Smooth muscle cell (in vitro differentiated cells): ENCODE measurements around the gene ANTXR1. TPM values are rescaled to one million over a fixed set of nuclear protein-coding genes. Genes with fewer than 3 reads are reported as not detected.

Source experiments
- DNase-seq: peaks from one replicate; lab custom pipeline; 2025; ENCODE audit not compliant: unreplicated experiment; lab: John Stamatoyannopoulos, UW
- H2AFZ ChIP-seq: fragments of 200-600 bp; sonication (generic); 2 replicates; pipeline ENCODE4 v1.6.0; 2016; ENCODE audit warnings: antibody characterized with exemption, low read depth, mild to moderate bottlenecking
- H3F3A ChIP-seq: fragments of 200-600 bp; sonication (generic); 2 replicates; pipeline ENCODE4 v1.6.0; 2017; ENCODE audit warnings: antibody characterized with exemption, low read depth
- H3K27ac ChIP-seq: fragments of 200-600 bp; sonication (generic); 2 replicates; pipeline ENCODE4 v1.5.1; 2016; ENCODE audit warnings: low read depth, mild to moderate bottlenecking
- H3K27me3 ChIP-seq: fragments of 200-600 bp; sonication (generic); 2 replicates; pipeline ENCODE4 v1.6.1; 2016; ENCODE audit warnings: low read depth, mild to moderate bottlenecking
- H3K36me3 ChIP-seq: fragments of 200-600 bp; sonication (generic); 2 replicates; pipeline ENCODE4 v1.5.1; 2016; ENCODE audit warnings: low read depth
- H3K4me1 ChIP-seq: fragments of 200-600 bp; sonication (generic); 2 replicates; pipeline ENCODE4 v1.5.1; 2016; ENCODE audit warnings: low read depth
- H3K4me2 ChIP-seq: fragments of 200-600 bp; sonication (generic); 2 replicates; pipeline ENCODE4 v1.6.0; 2016; ENCODE audit warnings: mild to moderate bottlenecking
- H3K4me3 ChIP-seq: fragments of 200-600 bp; sonication (generic); 2 replicates; pipeline ENCODE4 v1.5.1; 2016; ENCODE audit warnings: mild to moderate bottlenecking
- H3K79me2 ChIP-seq: fragments of 200-600 bp; sonication (generic); 2 replicates; pipeline ENCODE4 v1.6.0; 2016; ENCODE audit warnings: low read depth, mild to moderate bottlenecking
- H3K9ac ChIP-seq: fragments of 200-600 bp; sonication (generic); 2 replicates; pipeline ENCODE4 v1.6.0; 2016; ENCODE audit warnings: low read depth
- H3K9me3 ChIP-seq: fragments of 200-600 bp; sonication (generic); replicated peaks from 2 replicates; pipeline ENCODE4 v1.5.1; 2016; ENCODE audit warnings: low read depth
- H4K20me1 ChIP-seq: fragments of 200-600 bp; sonication (generic); 2 replicates; pipeline ENCODE4 v1.6.0; 2016; ENCODE audit warnings: low read depth
- WGBS: methylation state at CpG from one replicate; pipeline ENCODE4 v1.1.7; 2016; ENCODE audit warnings: low lambda C conversion rate; 5-methylcytosine and 5-hydroxymethylcytosine counted together
- polyA plus RNA-seq: library from polyadenylated mRNA; unstranded; fragments of >200 nt; fragmentation: Nextera tagmentation; extraction: Ambion mirVana; gene quantifications from 2 replicates; pipeline ENCODE4 v1.2.1, GENCODE V29; 2016
- total RNA-seq: library from RNA; depleted of rRNA; stranded (reverse); fragments of >200 nt; gene quantifications from 2 replicates; pipeline ENCODE4 v1.2.3, GENCODE V29; 2014
- TF ChIP-seq, protein P1 (sequence below): fragments of 200-600 bp; sonication (generic); IDR thresholded peaks from 2 replicates; pipeline ENCODE4 v1.5.1; 2017; ENCODE audit warnings: borderline replicate concordance, mild to moderate bottlenecking, antibody characterized with exemption; ENCODE audit not compliant: insufficient read depth, poor library complexity, severe bottlenecking

ANTXR1 gene
- total and polyA plus RNA-seq, 2 experiments from 2014 or later = 292 to 309 TPM

DNA sequence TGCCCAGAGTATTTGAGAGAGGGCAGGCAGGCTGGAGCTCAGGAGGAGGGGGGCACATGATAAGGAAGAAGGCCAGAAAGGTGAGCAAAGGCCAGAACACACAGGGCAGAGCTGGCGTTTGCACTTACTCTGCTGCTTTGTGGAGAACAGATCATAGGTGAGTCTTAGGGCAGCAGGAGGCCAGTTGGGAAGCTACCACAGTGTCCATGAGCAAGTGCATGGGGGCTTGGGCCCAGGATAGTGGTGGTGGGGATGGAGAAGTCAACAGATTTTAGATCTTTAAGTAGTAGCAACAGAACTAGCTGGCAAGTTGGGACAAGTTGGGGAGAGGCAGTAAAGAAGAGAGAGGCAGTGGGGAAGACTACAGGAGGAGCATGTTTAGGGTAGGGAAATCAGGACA is 168.0 kb downstream of the ANTXR1 start:
- Histone ChIP-seq H3F3A (peaks cover 28% of the 10 kb centered on the region), H3K9me3 (no peaks in the 10 kb centered on the region), H3K9ac (no peak overlapping the region), H3K79me2 (peaks cover 10% of the 10 kb centered on the region), H3K4me3 (no peak overlapping the region), H3K36me3 (peaks cover 6% of the 10 kb centered on the region), H4K20me1 (no peaks in the 10 kb centered on the region), H3K4me1 (peaks cover 26% of the 10 kb centered on the region), H2AFZ (no peak overlapping the region), H3K27me3 (no peaks in the 10 kb centered on the region), H3K4me2 (no peak overlapping the region), H3K27ac (peak overlapping the region; percentile 99)
- WGBS = 100% methylated on average over 1 of the region's 1 CpG
- no peak for DNase-seq
- TF ChIP-seq, protein P1, sequence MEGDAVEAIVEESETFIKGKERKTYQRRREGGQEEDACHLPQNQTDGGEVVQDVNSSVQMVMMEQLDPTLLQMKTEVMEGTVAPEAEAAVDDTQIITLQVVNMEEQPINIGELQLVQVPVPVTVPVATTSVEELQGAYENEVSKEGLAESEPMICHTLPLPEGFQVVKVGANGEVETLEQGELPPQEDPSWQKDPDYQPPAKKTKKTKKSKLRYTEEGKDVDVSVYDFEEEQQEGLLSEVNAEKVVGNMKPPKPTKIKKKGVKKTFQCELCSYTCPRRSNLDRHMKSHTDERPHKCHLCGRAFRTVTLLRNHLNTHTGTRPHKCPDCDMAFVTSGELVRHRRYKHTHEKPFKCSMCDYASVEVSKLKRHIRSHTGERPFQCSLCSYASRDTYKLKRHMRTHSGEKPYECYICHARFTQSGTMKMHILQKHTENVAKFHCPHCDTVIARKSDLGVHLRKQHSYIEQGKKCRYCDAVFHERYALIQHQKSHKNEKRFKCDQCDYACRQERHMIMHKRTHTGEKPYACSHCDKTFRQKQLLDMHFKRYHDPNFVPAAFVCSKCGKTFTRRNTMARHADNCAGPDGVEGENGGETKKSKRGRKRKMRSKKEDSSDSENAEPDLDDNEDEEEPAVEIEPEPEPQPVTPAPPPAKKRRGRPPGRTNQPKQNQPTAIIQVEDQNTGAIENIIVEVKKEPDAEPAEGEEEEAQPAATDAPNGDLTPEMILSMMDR = no peak

DNA sequence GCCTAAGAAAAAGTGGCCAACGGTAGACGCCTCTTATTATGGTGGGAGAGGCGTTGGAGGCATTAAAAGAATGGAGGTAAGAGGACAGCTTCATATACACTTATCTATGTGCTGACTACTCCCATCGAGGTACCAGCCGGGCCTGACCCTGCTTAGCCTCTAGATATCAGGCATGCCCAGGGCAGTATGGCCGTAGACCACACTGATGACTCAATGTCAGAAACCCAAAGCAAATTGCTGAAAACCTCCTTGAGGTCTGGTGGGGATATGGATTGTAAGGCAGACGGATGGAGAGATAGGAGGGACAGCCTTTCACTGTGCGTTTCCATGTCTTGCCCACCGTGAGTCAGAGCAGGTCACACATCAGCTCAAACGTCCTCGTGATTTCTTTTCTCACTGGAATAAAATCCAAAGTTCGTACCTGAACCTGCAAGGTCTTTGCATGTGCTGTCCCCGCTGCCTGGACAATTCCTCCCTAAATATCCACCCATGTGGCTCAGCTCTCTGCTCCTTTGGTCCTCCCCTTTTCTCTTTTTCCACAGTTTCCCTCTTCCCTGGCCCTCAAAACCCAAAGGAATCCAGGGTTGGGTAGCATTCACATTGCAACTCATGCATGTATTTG is 168.9 kb downstream of the ANTXR1 start:
- Histone ChIP-seq H3K9ac (peak overlapping the region; percentile 70), H3K9me3 (no peaks in the 10 kb centered on the region), H4K20me1 (no peaks in the 10 kb centered on the region), H3K27me3 (no peaks in the 10 kb centered on the region), H3K4me2 (peak overlapping the region; percentile 22), H3K36me3 (peaks cover 6% of the 10 kb centered on the region), H3K4me3 (no peak overlapping the region), H3F3A (peaks cover 25% of the 10 kb centered on the region), H3K4me1 (peaks cover 20% of the 10 kb centered on the region), H3K27ac (peak overlapping the region; percentile 99), H3K79me2 (peaks cover 10% of the 10 kb centered on the region), H2AFZ (no peak overlapping the region)
- no peak for DNase-seq
- WGBS = 43% methylated on average over 13 of the region's 13 CpGs
- TF ChIP-seq, protein P1 = no peak

DNA sequence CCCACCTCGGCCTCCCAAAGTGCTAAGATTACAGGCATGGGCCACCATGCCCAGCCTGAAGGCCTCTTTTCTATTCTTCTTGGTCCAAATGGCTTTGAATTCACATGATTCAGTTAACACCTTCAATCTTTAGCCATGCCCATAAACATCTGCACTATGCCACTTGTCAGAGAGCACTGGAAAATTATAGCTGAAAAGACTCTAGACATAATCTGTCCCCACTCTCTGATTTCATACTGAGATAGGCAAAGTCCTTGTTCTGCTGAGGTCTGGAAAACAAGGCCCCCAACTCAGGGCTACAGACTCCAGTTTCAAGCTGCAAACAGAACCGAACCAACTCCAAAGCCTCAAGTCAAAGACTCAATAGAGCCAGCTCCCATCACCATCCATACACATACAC is 170.7 kb downstream of the ANTXR1 start:
- H3K9me3 ChIP-seq = no peaks in the 10 kb centered on the region
- H3K9ac ChIP-seq = peak overlapping the region; percentile 44
- 93% methylated on average over 2 of the region's 2 CpGs for WGBS
- no peaks in the 10 kb centered on the region for H4K20me1 ChIP-seq
- peaks cover 22% of the 10 kb centered on the region for H3F3A ChIP-seq
- H3K79me2 ChIP-seq = peaks cover 10% of the 10 kb centered on the region
- no peak overlapping the region for H3K4me2 ChIP-seq
- TF ChIP-seq, protein P1 = no peak
- H3K27ac ChIP-seq = peak overlapping the region; percentile 99
- no peak for DNase-seq
- H2AFZ ChIP-seq = no peak overlapping the region
- H3K36me3 ChIP-seq = peaks cover 6% of the 10 kb centered on the region
- H3K27me3 ChIP-seq = no peaks in the 10 kb centered on the region
- H3K4me3 ChIP-seq = no peak overlapping the region
- H3K4me1 ChIP-seq = peaks cover 9% of the 10 kb centered on the region

DNA sequence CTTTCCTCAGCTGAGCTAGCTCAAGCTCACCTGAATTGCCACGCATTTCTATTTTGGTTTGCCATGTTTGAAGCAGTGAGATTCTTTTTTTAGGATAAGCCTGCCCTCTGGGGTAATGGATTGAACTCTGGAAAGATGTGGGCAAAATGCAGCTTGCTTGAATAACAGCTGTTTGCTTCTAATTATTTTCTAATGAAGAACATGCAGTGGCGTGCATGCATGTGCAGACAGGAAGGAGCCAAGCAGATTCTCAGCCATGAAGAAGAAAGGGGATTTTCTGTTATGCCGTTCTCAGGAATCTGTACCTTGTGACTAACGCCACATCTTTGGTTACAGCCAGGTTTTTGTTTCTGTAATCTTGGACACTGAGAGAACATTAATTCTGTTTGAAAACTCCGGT is 171.2 kb downstream of the ANTXR1 start:
- 50% methylated on average over 5 of the region's 5 CpGs for WGBS
- Histone ChIP-seq H2AFZ (no peak overlapping the region), H3K9ac (peak overlapping the region; percentile 44), H3K27me3 (no peaks in the 10 kb centered on the region), H3K79me2 (peaks cover 7% of the 10 kb centered on the region), H3K4me1 (peaks cover 4% of the 10 kb centered on the region), H3K36me3 (peaks cover 6% of the 10 kb centered on the region), H3K4me3 (no peak overlapping the region), H3K27ac (peak overlapping the region; percentile 99), H3K9me3 (no peaks in the 10 kb centered on the region), H3F3A (peaks cover 25% of the 10 kb centered on the region), H4K20me1 (no peaks in the 10 kb centered on the region), H3K4me2 (no peak overlapping the region)
- TF ChIP-seq, protein P1 = no peak
- DNase-seq = no peak
